ENCODE measurements around the gene USP15. TPM values are rescaled to one million over a fixed set of nuclear protein-coding genes. Genes with fewer than 3 reads are reported as not detected.

USP15 gene
- total RNA-seq, 4 donors from 2014 or later = 26.4 to 72.0 (median 63.8) TPM

DNA sequence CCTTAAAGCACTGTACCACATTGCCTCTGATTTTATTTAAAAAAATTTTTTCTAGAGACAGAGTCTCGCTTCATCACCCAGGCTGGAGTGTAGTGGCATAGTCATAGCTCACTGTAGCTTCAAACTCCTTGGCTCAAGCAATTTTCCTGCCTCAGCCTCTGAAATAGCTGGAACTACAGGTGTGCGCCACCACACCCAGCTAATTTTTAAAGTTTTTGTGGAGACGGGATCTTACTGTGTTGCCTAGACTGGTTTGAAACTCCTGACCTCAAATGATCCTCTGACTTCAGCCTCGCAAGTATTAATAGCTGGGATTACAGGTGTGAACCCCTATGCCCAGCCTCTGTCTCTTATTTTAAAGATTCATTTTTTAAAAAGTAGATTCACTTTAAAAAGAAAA is 5.3 kb downstream of the USP15 start:
- no peak for DNase-seq
- intact Hi-C loops (cut with DNase I) = no loop called here
- H3K4me1 ChIP-seq = peaks cover 6 to 81% (median 30%) of the 10 kb centered on the region in 3 donors
- H3K9me3 ChIP-seq = no peaks in the 10 kb centered on the region
- H3K27me3 ChIP-seq = no peaks in the 10 kb centered on the region
- no peak overlapping the region for H3K4me3 ChIP-seq
- no peaks in the 10 kb centered on the region for H3K36me3 ChIP-seq
- 83 to 93% methylated on average over 4 of the region's 4 CpGs for WGBS, 2 donors
- H3K27ac ChIP-seq = no peak overlapping the region
- TF ChIP-seq POLR2A (IDR thresholded peaks at IDR 0.05) = no peak
- TF ChIP-seq, protein P1, sequence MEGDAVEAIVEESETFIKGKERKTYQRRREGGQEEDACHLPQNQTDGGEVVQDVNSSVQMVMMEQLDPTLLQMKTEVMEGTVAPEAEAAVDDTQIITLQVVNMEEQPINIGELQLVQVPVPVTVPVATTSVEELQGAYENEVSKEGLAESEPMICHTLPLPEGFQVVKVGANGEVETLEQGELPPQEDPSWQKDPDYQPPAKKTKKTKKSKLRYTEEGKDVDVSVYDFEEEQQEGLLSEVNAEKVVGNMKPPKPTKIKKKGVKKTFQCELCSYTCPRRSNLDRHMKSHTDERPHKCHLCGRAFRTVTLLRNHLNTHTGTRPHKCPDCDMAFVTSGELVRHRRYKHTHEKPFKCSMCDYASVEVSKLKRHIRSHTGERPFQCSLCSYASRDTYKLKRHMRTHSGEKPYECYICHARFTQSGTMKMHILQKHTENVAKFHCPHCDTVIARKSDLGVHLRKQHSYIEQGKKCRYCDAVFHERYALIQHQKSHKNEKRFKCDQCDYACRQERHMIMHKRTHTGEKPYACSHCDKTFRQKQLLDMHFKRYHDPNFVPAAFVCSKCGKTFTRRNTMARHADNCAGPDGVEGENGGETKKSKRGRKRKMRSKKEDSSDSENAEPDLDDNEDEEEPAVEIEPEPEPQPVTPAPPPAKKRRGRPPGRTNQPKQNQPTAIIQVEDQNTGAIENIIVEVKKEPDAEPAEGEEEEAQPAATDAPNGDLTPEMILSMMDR (IDR thresholded peaks at IDR 0.05) = no peak

DNA sequence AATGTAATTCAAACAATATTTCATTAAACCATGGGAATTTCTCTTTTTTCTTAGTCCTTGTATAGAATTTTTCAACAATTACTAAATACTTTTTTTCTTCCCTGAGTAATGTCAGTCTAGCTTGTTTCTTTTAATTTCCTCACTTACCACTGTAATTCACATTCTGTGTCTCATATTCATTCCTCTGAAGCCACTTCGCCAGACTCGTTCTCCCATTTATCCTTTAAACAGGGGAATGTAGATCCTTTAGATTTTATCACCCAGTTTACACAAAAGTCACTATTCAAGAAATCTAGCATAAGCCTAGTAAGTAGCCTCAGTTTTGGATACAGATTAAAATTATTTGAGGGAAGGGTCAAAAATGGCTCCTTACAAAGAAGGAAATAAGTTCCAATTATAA is 6.8 kb downstream of the USP15 start:
- intact Hi-C loops (cut with DNase I) = no loop called here
- no peak overlapping the region for H3K27ac ChIP-seq
- H3K27me3 ChIP-seq = no peaks in the 10 kb centered on the region
- peaks cover 1 to 84% (median 26%) of the 10 kb centered on the region in 3 donors for H3K4me1 ChIP-seq
- 89 to 98% methylated on average over 2 of the region's 2 CpGs for WGBS, 2 donors
- DNase-seq = no peak
- no peaks in the 10 kb centered on the region for H3K36me3 ChIP-seq
- H3K4me3 ChIP-seq = no peak overlapping the region
- no peaks in the 10 kb centered on the region for H3K9me3 ChIP-seq
- TF ChIP-seq POLR2A (IDR thresholded peaks at IDR 0.05) = no peak
- TF ChIP-seq, protein P1 (IDR thresholded peaks at IDR 0.05) = no peak

DNA sequence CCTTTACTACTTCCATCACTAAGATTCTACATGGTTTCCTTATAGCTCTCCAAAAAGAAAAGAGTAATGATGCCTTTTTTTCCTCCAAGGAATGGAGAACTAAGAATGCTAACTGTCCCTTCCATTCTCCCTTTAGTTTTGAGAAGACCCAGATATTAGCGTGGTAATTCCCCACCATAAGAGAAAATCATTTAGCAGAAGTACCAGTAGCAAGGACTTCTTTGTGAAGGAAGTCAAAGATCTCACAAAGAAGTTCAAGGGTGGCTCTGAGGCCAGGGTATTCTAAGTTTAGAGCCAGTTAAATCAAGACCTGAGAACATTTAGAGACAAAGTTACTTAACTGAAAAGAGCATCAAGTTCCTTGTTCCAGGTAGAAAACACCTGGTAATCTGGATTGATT is 7.3 kb downstream of the USP15 start:
- H3K27ac ChIP-seq = no peak overlapping the region
- H3K36me3 ChIP-seq = no peaks in the 10 kb centered on the region
- H3K4me1 ChIP-seq = peaks cover 0 to 84% (median 22%) of the 10 kb centered on the region in 3 donors
- 55 to 77% methylated on average over 1 of the region's 1 CpG for WGBS, 2 donors
- no peaks in the 10 kb centered on the region for H3K27me3 ChIP-seq
- intact Hi-C loops (cut with DNase I) = no loop called here
- H3K9me3 ChIP-seq = no peaks in the 10 kb centered on the region
- H3K4me3 ChIP-seq = no peak overlapping the region
- TF ChIP-seq, protein P1 (IDR thresholded peaks at IDR 0.05) = no peak
- no peak for TF ChIP-seq POLR2A (IDR thresholded peaks at IDR 0.05)
- DNase-seq = no peak

DNA sequence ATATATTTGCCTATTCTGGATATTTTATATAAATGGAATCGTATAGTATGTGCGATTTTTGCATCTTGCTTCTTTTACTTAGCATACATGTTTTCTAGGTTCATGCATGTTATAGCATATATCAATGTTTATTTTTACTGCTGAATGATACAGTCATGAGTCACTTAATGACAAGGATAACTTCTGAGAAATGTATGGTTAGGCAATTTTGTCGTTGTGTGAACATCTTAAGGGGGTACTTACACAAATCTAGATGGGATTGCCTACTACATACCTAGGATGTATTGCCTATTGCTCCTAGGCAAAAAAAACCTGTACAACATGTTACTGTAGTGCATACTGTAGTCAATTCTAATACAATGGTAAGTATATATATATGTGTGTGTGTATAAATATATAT is 8.8 kb downstream of the USP15 start:
- Histone ChIP-seq H3K36me3 (no peaks in the 10 kb centered on the region), H3K4me3 (no peak overlapping the region), H3K4me1 (peaks cover 0 to 82% (median 15%) of the 10 kb centered on the region in 3 donors), H3K27ac (no peak overlapping the region), H3K9me3 (no peaks in the 10 kb centered on the region), H3K27me3 (no peaks in the 10 kb centered on the region)
- intact Hi-C loops (cut with DNase I) = no loop called here
- no peak for DNase-seq
- TF ChIP-seq, protein P1 (IDR thresholded peaks at IDR 0.05) = no peak
- no peak for TF ChIP-seq POLR2A (IDR thresholded peaks at IDR 0.05)
- 39 to 48% methylated on average over 3 of the region's 3 CpGs for WGBS, 2 donors

DNA sequence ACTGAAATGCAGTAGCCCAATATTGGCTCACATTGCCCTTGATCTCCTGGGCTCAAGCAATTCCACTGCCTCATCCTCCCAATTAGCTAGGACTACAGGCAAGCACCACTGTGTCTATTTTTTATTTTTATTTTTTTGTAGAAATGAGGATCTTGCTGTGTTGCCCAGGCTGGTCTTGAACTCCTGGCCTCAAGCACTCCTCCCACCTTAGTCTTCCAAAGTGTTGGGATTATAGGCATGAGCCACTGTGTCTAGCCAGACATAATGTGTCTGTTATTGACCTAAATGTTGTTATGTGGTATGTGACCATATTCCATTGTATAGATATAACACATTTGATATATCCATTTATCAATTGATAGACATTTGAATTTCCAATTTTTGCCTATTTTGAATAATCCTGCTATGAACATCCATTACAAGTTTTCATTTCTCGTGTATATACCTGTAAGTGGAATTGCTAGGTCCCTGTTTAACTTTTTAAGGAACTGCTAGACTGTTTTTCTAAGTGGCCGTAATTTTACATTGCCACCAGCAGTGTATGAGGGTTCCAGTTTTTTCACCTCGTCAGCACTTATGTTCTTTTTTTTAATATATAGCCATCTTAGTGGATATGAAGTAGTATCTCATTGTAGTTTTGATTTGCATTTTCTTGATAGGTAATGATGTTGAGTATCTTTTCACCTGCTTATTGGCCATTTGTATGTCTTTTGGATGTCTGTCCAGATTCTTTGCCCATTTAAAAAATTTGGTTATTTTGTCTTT is 9.4 kb downstream of the USP15 start:
- Histone ChIP-seq H3K36me3 (no peaks in the 10 kb centered on the region), H3K9me3 (no peaks in the 10 kb centered on the region), H3K27me3 (no peaks in the 10 kb centered on the region), H3K27ac (no peak overlapping the region), H3K4me1 (peaks cover 0 to 82% (median 11%) of the 10 kb centered on the region in 3 donors), H3K4me3 (no peak overlapping the region)
- TF ChIP-seq, protein P1 (IDR thresholded peaks at IDR 0.05) = no peak
- TF ChIP-seq POLR2A (IDR thresholded peaks at IDR 0.05) = no peak
- WGBS, 2 donors = 83 to 89% methylated on average over 3 of the region's 3 CpGs
- DNase-seq = no peak
- intact Hi-C loops (cut with DNase I) = no loop called here
